Measurements from ENCODE around the gene ATP6V0C. TPM values are rescaled to one million over a fixed set of nuclear protein-coding genes. Genes with fewer than 3 reads are reported as not detected.

ATP6V0C gene
- total RNA-seq, 4 donors from 2014 or later = 22.1 to 84.2 (median 56.2) TPM

DNA sequence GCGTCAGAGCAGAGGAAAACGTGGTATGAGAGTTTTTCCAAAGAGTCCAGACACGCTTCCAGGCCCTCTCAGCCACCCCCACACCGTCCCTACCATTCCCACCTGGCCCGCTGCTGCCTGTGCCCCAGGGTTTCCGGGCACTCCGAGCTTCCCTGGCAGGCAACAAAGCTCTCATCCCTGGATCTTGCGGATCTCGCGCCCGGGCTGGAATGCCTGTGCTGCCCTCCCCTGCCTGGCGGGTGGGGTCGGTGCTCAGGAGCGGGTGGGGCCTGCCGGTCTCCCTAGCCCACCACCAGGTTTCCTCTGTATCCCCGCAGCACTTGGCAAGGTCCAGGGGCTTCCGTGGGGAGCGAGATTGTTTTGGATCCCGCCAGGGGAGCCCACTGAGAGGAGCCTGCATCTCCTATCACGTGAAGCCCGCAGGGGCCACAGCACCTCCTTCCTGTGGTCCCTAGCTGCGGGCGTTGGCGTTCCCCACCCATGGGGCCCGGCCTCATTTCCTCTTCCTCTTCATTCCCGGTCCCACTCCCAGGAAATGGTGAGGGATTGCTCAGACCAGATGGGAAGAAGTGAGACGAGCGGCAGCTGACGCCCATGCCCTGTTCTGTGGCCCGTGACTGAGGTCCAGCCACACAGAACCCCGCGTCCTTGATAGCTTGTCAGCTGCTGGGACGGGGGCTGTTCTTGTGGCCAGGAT lies 27.8 kb upstream of the ATP6V0C start:
- Histone ChIP-seq H3K9me3 (no peaks in the 10 kb centered on the region), H3K27ac (no peak overlapping the region), H3K36me3 (no peaks in the 10 kb centered on the region), H3K27me3 (no peaks in the 10 kb centered on the region), H3K4me3 (no peak overlapping the region), H3K4me1 (peaks cover 23 to 53% of the 10 kb centered on the region in 2 donors)
- in situ Hi-C loops (cut with MboI; ENCODE audit: low sequenced_read_pairs in 4 of 4) (loop anchor here in 1 of 4 donors (25.0 kb wide), 1 partner anchor 149 kb away; the partner anchor contains the start of gene ABCA3), intact Hi-C loops (cut with DNase I; ENCODE audit: low total_unique reads) (loop anchor here (2.0 to 10.0 kb wide), 2 partner anchors 13 to 61 kb away; partner anchors contain the start of gene CCNF)
- DNase-seq (no peak), ATAC-seq (no peak)
- TF ChIP-seq POLR2A (IDR thresholded peaks at IDR 0.05) (no peak), CTCF (IDR thresholded peaks at IDR 0.05 in 4 of 5, conservative IDR thresholded peaks at IDR 0.05 in 1 of 5) (no peak)

DNA sequence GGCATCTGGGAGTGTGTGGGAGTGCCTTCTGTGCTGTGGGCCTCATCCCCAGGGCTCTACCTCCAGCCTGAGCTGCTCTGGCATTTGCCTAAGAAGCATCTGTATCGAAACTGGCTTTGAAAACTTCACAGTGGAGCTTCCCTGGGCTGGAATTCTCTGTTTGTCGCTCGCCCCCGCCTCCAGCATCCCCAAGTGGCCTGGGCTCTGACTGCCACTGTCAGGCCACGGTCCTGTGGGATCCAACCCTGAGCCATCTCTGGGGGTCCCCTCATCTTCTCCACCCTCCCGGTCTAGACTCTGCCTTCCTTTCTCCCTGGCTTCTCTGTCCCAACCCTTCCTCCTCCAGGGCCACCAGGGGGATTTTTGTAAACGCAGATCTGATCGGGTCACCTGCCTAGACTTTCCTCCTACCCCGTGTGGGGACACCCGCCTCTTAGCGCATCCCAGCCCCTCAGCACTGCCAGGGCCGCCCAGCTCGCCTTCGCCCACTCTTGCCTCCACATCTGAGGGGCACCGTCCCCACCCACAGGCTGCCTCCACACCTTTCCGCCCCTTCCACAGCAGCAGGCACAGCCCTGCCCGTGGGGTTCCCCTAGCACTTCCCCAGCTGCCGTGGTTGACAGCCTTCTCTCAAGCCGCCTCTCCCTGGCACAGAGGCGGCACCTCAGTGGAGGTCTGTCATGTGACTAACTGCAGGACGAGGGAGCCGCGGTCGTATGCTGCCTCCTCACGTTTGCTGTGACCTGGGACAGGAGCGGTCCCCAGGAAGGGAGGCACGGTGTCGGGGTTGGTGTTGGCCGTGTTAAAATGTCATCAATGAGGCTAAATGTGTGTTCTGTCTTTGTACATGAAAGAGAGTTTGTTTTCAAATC lies 26.9 kb upstream of the ATP6V0C start:
- no peaks in the 10 kb centered on the region for H3K9me3 ChIP-seq
- TF ChIP-seq CTCF (IDR thresholded peaks at IDR 0.05 in 4 of 5, conservative IDR thresholded peaks at IDR 0.05 in 1 of 5) = peak in 1 of 5 experiments; percentile 34
- no peak for TF ChIP-seq POLR2A (IDR thresholded peaks at IDR 0.05)
- intact Hi-C loops (cut with DNase I; ENCODE audit: low total_unique reads) (loop anchor here (2.0 to 10.0 kb wide), 2 partner anchors 14 to 62 kb away; partner anchors contain the start of gene CCNF), in situ Hi-C loops (cut with MboI; ENCODE audit: low sequenced_read_pairs in 4 of 4) (loop anchor here in 1 of 4 donors (25.0 kb wide), 1 partner anchor 150 kb away; the partner anchor contains the start of gene ABCA3)
- ATAC-seq (no peak), DNase-seq (peak; percentile 41 to 53)
- H3K27ac ChIP-seq = no peak overlapping the region
- H3K4me3 ChIP-seq = no peak overlapping the region
- H3K36me3 ChIP-seq = no peaks in the 10 kb centered on the region
- no peaks in the 10 kb centered on the region for H3K27me3 ChIP-seq
- H3K4me1 ChIP-seq = peaks cover 23 to 53% of the 10 kb centered on the region in 2 donors

DNA sequence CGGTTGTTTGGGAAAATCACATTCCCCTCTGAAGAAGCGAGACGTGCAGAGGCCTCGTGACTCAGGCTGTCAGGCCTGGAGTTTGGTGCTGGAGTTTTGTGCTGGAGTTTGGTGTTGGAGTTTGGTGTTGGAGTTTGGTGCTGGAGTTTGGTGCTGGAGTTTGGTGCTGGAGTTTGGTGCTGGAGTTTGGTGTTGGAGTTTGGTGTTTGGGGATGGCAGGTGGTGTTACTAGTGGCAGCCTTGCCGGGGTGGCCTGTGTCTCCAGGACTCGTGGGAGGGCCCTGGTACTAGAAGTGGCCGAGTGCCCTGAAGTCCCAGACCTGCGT lies 26.3 kb upstream of the ATP6V0C start:
- TF ChIP-seq POLR2A (IDR thresholded peaks at IDR 0.05) (no peak), CTCF (IDR thresholded peaks at IDR 0.05 in 4 of 5, conservative IDR thresholded peaks at IDR 0.05 in 1 of 5) (no peak)

GRCh38 chr16:2487903-2488531 lies 25.7 kb upstream of the ATP6V0C start:
- intact Hi-C loops (cut with DNase I; ENCODE audit: low total_unique reads) (loop anchor here (2.0 to 10.0 kb wide), 2 partner anchors 15 to 63 kb away; partner anchors contain the start of gene CCNF), in situ Hi-C loops (cut with MboI; ENCODE audit: low sequenced_read_pairs in 4 of 4) (loop anchor here in 1 of 4 donors (25.0 kb wide), 1 partner anchor 151 kb away; the partner anchor contains the start of gene ABCA3)
- ATAC-seq = no peak
- DNase-seq = no peak
- Histone ChIP-seq H3K27me3 (no peaks in the 10 kb centered on the region), H3K4me1 (peaks cover 17 to 43% of the 10 kb centered on the region in 2 donors), H3K4me3 (no peak overlapping the region), H3K36me3 (no peaks in the 10 kb centered on the region), H3K27ac (no peak overlapping the region), H3K9me3 (no peaks in the 10 kb centered on the region)
- TF ChIP-seq POLR2A (IDR thresholded peaks at IDR 0.05) = no peak
- TF ChIP-seq CTCF (IDR thresholded peaks at IDR 0.05 in 4 of 5, conservative IDR thresholded peaks at IDR 0.05 in 1 of 5) = no peak

More for the DNA sequence above, 26.3 kb upstream of the ATP6V0C start:
- DNase-seq = no peak
- Histone ChIP-seq H3K9me3 (no peaks in the 10 kb centered on the region), H3K4me3 (no peak overlapping the region), H3K36me3 (no peaks in the 10 kb centered on the region), H3K27ac (no peak overlapping the region), H3K4me1 (peaks cover 22 to 48% of the 10 kb centered on the region in 2 donors), H3K27me3 (no peaks in the 10 kb centered on the region)
- in situ Hi-C loops (cut with MboI; ENCODE audit: low sequenced_read_pairs in 4 of 4) (loop anchor here in 1 of 4 donors (25.0 kb wide), 1 partner anchor 150 kb away; the partner anchor contains the start of gene ABCA3), intact Hi-C loops (cut with DNase I; ENCODE audit: low total_unique reads) (loop anchor here (2.0 to 10.0 kb wide), 2 partner anchors 15 to 63 kb away; partner anchors contain the start of gene CCNF)
- ATAC-seq = no peak

Measured in gastrocnemius medialis (tissue), 4 donors.